IPS-NIHi11 (cell line): ENCODE data around the gene SEMA4D.

ENCODE experiments used
- DNase-seq: peaks from one replicate; pipeline ENCODE4 v3.0.0; 2012; ENCODE audit warnings: mixed read lengths, low spot score

SEMA4D gene

GRCh38 chr9:89465001-89465451 lies 32.9 kb downstream of the SEMA4D start:
- no peak for DNase-seq

GRCh38 chr9:89464300-89464901 lies 33.5 kb downstream of the SEMA4D start:
- no peak for DNase-seq

- no peak for DNase-seq
Measured at GRCh38 chr9:89462817-89463683, 34.9 kb downstream of the SEMA4D start.

GRCh38 chr9:89462199-89462598 lies 35.7 kb downstream of the SEMA4D start:
- DNase-seq = no peak

- DNase-seq = no peak
Measured at GRCh38 chr9:89461265-89461664, 36.6 kb downstream of the SEMA4D start.

GRCh38 chr9:89460551-89460950 lies 37.4 kb downstream of the SEMA4D start:
- DNase-seq = no peak

GRCh38 chr9:89458768-89459496 lies 39.0 kb downstream of the SEMA4D start:
- DNase-seq = no peak

GRCh38 chr9:89457376-89457855 lies 40.5 kb downstream of the SEMA4D start:
- DNase-seq = no peak

GRCh38 chr9:89455356-89455824 lies 42.5 kb downstream of the SEMA4D start:
- no peak for DNase-seq

- no peak for DNase-seq
Measured at GRCh38 chr9:89454498-89455355, 43.2 kb downstream of the SEMA4D start.

GRCh38 chr9:89453452-89453851 lies 44.5 kb downstream of the SEMA4D start:
- DNase-seq = no peak

GRCh38 chr9:89452561-89452960 lies 45.4 kb downstream of the SEMA4D start:
- DNase-seq = no peak

GRCh38 chr9:89450213-89450612 lies 47.7 kb downstream of the SEMA4D start:
- no peak for DNase-seq

- no peak for DNase-seq
Measured at GRCh38 chr9:89449261-89449671, 48.6 kb downstream of the SEMA4D start.

- DNase-seq = no peak
Measured at GRCh38 chr9:89448821-89449220, 49.1 kb downstream of the SEMA4D start.

GRCh38 chr9:89448381-89448780 lies 49.5 kb downstream of the SEMA4D start:
- DNase-seq = no peak

GRCh38 chr9:89447416-89447815 lies 50.5 kb downstream of the SEMA4D start:
- DNase-seq = no peak

- no peak for DNase-seq
Measured at GRCh38 chr9:89446961-89447310, 51.0 kb downstream of the SEMA4D start.

- DNase-seq = no peak
Measured at GRCh38 chr9:89446261-89446960, 51.5 kb downstream of the SEMA4D start.

GRCh38 chr9:89445801-89446251 lies 52.1 kb downstream of the SEMA4D start:
- no peak for DNase-seq
